Epithelial cell of prostate (primary cell): ENCODE measurements around the gene GPR107.

Source experiments
- DNase-seq: peaks from one replicate; pipeline ENCODE4 v3.0.0-alpha.2; 2011; ENCODE audit warnings: low read depth, low spot score
- H3K27ac ChIP-seq: fragments of 450-650 bp; 2 replicates; pipeline ENCODE4 v1.5.1; 2017; ENCODE audit warnings: mild to moderate bottlenecking

The GPR107 gene

GRCh38 chr9:130126721-130127433 lies 73.2 kb downstream of the GPR107 start:
- DNase-seq: no peak
- peak overlapping the region; percentile 18 for H3K27ac ChIP-seq

GRCh38 chr9:130128251-130128650 lies 74.5 kb downstream of the GPR107 start:
- DNase-seq: no peak
- H3K27ac ChIP-seq: no peak overlapping the region

GRCh38 chr9:130128733-130129431 lies 75.2 kb downstream of the GPR107 start:
- DNase-seq: no peak

GRCh38 chr9:130129432-130130061 lies 75.8 kb downstream of the GPR107 start:
- H3K27ac ChIP-seq: no peak overlapping the region
- no peak for DNase-seq

More at GRCh38 chr9:130128733-130129431, 75.2 kb downstream of the GPR107 start:
- H3K27ac ChIP-seq: no peak overlapping the region

- no peak overlapping the region for H3K27ac ChIP-seq
- DNase-seq: no peak
Observed at GRCh38 chr9:130132746-130133145, 79.0 kb downstream of the GPR107 start.

GRCh38 chr9:130137081-130137640 lies 83.5 kb downstream of the GPR107 start:
- H3K27ac ChIP-seq: peak overlapping the region; percentile 91

GRCh38 chr9:130137641-130138081 lies 84.0 kb downstream of the GPR107 start:
- no peak for DNase-seq

More at GRCh38 chr9:130137081-130137640, 83.5 kb downstream of the GPR107 start:
- DNase-seq: no peak

GRCh38 chr9:130138171-130138653 lies 84.5 kb downstream of the GPR107 start:
- peak; percentile 94 for DNase-seq
- H3K27ac ChIP-seq: peak overlapping the region; percentile 91

More at GRCh38 chr9:130137641-130138081, 84.0 kb downstream of the GPR107 start:
- peak overlapping the region; percentile 91 for H3K27ac ChIP-seq

GRCh38 chr9:130138791-130139190 lies 85.1 kb downstream of the GPR107 start:
- H3K27ac ChIP-seq: peak overlapping the region; percentile 91
- peak; percentile 79 for DNase-seq

- DNase-seq: no peak
- H3K27ac ChIP-seq: peak overlapping the region; percentile 91
Observed at GRCh38 chr9:130139251-130139650, 85.5 kb downstream of the GPR107 start.

GRCh38 chr9:130140706-130141105 lies 87.0 kb downstream of the GPR107 start:
- no peak for DNase-seq
- H3K27ac ChIP-seq: no peak overlapping the region

GRCh38 chr9:130142056-130142455 lies 88.3 kb downstream of the GPR107 start:
- no peak for DNase-seq
- no peak overlapping the region for H3K27ac ChIP-seq

- H3K27ac ChIP-seq: no peak overlapping the region
- DNase-seq: no peak
Observed at GRCh38 chr9:130142641-130143040, 88.9 kb downstream of the GPR107 start.

- DNase-seq: no peak
- no peak overlapping the region for H3K27ac ChIP-seq
Observed at GRCh38 chr9:130143279-130143893, 89.7 kb downstream of the GPR107 start.

GRCh38 chr9:130143958-130144366 lies 90.3 kb downstream of the GPR107 start:
- no peak overlapping the region for H3K27ac ChIP-seq
- no peak for DNase-seq

GRCh38 chr9:130144703-130145102 lies 91.0 kb downstream of the GPR107 start:
- no peak overlapping the region for H3K27ac ChIP-seq
- no peak for DNase-seq

GRCh38 chr9:130145658-130146057 lies 92.0 kb downstream of the GPR107 start:
- no peak overlapping the region for H3K27ac ChIP-seq
- DNase-seq: no peak

GRCh38 chr9:130147198-130147597 lies 93.5 kb downstream of the GPR107 start:
- no peak overlapping the region for H3K27ac ChIP-seq

GRCh38 chr9:130147910-130148309 lies 94.2 kb downstream of the GPR107 start:
- DNase-seq: no peak
- no peak overlapping the region for H3K27ac ChIP-seq

More at GRCh38 chr9:130147198-130147597, 93.5 kb downstream of the GPR107 start:
- no peak for DNase-seq

- DNase-seq: no peak
- no peak overlapping the region for H3K27ac ChIP-seq
Observed at GRCh38 chr9:130149031-130149430, 95.3 kb downstream of the GPR107 start.
